NCI-H2227 (cell line): ENCODE measurements around the gene SEC23B.
"Not testable (repeated sequence)": the region's sequence is repeated elsewhere in the genome, so short reads cannot be mapped to it uniquely, and the experiment has no call there.

Experiments
- DNase-seq: peaks from one replicate; lab custom pipeline; 2025; ENCODE audit not compliant: unreplicated experiment; lab: John Stamatoyannopoulos, UW

Gene SEC23B

DNA sequence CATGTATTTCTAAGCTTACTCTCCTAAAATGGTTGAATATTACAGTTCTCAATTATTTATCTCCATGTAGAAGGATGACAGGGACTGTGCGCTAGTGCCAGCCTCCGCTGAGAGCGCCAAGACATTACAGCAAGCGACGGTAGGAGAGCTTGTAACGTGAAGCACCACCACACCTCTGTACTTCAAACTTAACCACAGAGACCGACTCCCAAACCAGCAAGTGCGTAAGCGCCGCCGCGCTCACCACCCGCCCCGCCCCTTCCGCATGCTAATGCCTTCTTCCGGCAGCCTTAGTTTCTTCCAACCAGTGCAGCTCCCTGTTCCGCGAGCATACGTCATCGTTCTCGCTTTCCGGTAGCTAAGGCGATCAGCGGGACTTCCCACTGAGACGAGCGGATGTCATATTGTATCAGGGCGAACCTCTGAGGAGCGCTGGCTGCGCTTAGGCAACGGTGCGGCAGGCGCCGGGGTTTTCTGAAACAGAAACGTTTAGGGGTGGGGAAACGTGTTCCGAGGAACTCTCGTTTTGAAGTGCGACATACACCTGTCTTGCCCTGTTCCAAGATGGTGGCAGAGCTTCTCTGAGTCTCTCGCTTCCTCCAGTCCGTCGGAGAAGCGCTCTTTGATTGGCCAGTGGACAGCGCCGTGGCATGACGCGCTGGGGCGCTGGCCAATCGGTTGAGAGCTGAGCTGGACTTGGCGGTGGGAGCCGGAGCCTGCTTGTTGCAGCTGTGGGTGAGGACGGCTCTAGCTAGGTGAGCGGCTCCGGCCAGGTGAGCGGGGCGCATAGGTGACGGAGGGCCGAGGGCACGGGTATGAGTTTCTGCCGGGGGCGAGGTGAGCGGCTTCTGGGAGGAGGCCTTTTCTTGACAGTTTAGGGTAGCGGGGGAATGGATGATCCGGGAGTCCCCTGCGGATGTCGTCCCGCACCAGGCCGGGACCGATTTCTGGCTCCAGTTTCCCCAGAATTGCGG lies at the start of gene SEC23B:
Gene SEC23B, plus strand, starts transcription at position 723 of the 974 bp plus-strand sequence. CDS start 2,896 bp downstream, outside the sequence.
- peak; percentile 98 for DNase-seq

DNA sequence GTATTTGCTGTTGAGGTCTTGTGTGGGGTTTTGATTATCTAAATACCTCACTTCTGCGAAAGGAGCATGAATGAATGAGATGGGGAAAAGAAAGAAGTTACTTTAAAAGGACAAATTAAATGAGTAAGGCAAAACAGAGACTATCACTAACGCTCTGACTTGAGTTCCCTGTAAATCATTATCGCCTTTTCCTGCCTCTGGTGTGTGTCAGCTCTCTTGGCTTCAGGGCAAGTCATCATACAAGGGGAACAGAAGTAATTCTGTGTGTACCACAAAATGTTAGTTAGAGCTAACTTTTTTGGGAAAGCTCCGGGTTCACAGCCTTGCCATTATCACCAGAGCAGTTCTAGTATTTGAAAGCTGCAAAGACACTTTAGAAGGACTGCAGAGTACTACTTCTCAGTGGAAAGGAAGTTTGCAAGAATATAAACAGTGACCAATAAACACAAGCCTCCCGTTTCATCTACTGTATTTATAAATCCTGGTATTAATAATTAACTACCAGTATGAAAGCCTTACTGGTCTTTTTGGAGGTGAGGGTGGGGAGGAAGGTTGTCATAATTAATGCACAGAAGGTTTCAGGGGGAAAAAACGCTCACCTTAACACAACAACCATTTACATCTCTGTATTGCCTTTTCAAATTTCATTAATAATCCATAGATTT lies 42.1 kb upstream of the SEC23B start:
- no peak for DNase-seq

DNA sequence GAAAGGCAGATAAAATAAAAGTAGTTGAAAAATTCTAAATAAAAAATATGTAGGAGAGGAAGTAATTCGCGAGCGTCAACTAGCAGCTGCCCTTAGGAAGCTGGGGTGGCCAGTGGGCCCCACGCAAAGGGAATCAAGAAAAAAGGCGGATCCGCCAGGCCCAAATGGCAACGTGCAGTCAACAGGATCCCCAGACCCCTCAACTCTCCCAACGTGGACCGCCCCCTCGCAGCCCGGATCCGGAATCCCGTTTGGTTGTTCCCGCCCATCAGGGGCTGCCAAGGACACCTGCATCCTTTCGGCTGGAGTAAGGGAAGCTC lies 41.2 kb upstream of the SEC23B start:
- no peak for DNase-seq

DNA sequence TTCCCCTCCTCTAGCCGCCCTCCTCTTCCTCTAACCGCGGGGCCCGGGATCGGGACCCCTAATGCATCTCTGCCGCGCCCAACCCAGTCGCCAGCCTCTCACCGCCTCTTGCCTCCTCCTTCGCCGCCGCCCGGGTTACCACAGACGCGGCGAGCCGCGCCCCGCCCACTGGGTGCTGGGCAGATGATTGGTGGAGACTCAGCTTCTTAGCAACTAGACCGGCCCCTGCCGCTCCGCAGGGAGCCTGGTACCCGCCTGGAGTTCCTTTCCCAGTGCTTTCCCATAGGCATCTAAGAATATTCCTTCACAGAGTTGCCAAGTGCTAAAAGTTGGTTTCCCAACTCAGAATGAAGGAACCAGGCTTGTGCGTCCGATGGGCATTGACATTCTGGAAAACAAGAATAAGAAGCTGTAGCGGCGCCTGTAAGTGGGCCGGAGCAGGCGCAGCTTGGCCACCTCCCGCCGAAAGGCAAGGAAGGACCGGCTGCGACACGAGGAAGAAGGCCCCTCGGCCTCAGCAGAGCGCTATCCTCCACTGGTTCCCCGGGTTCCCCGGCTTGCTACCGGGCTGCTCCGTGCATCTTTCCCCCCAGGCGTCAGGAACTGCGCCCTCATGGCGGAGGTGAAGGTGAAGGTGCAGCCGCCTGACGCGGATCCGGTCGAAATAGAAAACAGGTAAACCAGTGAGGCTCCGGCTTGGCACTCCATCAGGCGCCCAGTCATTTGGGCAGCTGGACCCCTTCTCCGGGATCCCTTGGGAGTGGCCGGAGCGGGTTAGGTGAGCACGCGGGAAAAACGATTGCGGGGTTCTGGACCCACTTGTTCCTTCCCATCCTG lies 40.6 kb upstream of the SEC23B start, which contains the start of the genes DZANK1 and POLR3F:
Gene DZANK1, minus strand, starts transcription at position 137 of the 837 bp plus-strand sequence. CDS start 1,672 bp downstream, outside the sequence.
Gene POLR3F, plus strand, starts transcription at position 497 of the 837 bp plus-strand sequence. Its CDS starts 117 bp downstream, at position 614.
- DNase-seq, result peak; percentile 98

DNA sequence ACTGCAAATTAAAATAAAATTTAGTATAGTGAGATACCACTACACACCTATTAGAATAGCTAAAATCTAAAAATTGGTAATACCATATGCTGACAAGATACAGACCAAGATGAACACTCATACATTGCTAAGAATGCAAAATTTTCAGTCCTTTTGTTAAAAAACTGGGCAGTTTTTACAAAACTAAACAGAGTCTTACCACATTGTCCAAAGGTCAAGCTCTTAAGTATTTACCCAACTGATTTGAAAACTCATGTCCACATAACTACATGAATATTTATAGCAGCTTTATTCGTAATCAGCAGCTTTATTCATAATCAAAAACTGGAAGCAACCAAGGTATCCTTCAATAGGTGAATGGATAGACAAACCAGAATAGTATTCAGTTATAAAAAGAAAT lies 30.5 kb upstream of the SEC23B start:
- no peak for DNase-seq

DNA sequence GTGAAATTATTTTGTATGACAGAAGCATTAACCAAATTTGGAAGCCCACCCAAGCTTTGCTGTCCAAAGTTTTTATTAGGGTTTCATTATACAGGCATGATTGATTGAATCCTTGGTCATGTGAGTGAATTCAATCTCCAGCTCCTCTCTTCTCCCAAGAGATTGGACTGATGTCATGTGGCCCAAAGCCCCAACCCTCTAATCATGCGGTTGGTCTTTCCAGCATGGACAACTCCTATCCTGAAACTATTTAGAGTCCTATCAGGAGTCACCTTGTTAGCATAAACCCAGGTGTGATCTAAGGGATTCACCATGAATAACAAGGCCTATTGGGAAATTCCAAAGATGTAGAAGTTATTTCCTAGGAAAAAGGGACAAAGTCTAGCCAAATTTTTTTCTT lies 29.9 kb upstream of the SEC23B start:
- DNase-seq, result no peak

DNA sequence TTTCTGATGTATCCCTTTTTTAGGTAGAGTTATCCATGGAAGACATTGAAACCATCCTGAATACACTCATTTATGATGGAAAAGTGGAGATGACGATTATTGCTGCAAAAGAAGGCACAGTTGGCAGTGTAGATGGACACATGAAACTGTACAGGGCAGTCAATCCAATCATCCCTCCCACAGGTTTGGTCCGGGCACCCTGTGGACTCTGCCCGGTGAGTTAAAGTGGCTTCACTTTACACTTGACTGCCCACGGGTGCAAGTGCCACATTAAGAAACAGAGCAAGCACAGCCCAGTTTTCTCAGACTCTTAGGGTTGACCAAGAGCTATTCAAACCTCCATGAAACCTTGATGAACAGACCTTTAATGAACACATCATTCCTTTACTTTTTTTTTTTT lies 26.1 kb upstream of the SEC23B start:
- DNase-seq, result no peak

DNA sequence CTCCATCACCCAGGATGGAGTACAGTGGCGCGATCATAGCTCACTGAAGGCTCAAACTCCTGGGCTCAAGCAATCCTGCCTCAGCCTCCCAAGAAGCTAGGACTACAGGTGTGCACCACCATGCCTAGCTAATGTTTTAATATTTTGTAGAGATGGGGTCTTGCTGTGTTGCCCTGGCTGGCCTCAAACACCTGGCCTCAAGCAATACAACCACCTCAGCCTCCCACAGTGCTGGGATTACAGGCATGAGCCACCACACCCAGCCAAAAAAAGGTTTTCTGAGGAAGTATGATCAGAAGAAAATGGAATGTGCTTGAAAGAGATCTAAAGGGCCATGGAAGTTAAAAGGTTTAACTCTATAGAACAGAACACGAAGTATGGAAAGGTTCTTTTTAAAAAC lies 19.4 kb upstream of the SEC23B start:
- DNase-seq, result no peak

DNA sequence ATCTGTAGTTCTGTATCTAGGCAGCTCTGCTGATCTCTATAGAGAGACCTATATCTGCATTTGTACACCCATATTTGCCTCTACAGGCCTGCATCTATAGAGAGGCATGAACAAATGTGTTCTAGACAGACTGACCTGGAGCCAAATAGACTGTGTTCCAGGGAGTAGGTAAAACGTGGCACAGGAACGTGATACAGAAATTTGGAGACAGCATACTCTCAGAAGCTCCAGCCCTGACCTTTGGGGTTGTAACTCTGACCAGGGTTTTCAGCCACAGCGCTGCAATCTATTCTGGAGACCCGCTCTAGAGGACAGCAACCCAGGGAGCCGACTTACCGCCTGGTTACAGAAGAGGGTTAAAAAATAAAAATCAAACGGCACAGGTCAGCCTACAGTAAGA lies 11.7 kb upstream of the SEC23B start:
- peak; percentile 28 for DNase-seq

DNA sequence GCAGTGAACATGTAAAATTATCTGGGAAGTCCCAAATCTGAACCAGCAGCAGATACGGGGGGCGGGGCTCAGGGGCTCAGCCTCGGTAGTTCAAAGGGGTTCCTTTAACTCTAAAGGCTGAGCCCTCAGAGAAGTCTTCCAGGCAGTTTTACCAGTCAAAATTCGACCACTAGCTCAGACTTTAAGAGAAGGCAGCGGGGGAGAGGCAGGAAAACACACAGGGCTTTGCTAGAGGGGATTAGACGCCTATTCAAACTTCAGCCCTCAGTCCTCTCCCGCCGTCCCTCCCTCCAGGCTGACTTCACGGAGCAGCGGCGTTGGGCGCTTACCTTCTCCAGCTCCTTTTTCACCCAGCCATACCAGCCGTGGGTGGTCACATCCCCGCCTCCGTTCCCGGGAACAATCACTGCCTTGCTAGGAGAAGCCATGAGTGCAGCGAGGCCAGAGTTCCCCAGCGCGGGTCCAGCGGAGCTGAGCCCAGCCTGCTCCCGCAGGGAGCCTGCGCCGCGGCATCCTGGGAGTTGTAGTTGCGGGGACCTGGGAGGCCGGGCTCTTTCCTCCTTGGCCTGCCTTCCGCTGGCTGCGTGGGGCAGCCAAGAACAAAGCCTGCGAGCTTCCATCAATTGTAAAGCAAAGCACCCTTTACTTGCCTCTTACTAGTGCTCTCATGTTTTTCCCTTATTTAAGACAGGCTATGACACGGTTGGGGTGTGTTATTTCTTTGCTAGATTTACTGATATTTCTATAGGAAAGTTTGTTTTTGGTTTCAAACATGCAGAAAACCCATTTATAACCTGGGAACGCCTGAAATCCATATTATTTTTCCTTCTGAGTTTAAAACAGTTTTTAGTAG lies 10.8 kb upstream of the SEC23B start, which contains the start of gene RBBP9:
Gene RBBP9, minus strand, starts transcription at position 486 of the 853 bp plus-strand sequence. Its CDS starts 58 bp downstream, at position 428.
- peak; percentile 94 for DNase-seq

DNA sequence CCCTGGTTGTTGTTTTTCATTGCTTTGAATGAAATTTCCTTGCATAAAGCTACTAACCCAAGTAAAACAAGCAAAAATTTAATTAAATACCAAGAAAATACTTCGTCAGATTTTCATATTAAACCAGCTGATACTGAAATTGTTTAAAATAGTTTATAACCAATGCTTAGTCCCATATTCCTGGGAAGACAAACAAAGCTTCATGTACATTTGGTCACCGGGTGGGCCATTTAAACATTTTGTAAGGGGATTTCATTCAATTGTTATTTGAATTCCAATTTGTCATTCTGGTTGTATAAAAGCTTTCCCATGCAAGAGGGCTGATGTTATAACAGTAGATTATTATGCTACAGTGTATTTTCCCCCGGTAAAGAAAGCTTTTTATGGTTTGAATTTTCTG lies 10.1 kb upstream of the SEC23B start:
- no peak for DNase-seq

DNA sequence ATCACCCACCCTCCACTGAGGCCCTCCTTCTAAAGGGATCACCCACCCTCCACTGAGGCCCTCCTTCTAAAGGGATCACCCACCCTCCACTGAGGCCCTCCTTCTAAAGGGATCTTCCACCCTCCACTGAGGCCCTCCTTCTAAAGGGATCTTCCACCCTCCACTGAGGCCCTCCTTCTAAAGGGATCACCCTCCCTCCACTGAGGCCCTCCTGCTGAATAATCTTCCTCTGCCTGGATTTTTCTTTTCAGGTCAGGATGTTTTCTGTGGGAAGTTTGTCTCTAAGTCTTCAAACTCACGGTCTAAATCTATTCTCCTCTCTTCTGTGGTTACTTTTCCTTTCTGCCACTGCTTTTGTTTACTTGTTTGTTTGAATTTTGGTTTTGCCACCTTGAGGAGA lies 6.1 kb upstream of the SEC23B start:
- DNase-seq, result not testable (repeated sequence)

DNA sequence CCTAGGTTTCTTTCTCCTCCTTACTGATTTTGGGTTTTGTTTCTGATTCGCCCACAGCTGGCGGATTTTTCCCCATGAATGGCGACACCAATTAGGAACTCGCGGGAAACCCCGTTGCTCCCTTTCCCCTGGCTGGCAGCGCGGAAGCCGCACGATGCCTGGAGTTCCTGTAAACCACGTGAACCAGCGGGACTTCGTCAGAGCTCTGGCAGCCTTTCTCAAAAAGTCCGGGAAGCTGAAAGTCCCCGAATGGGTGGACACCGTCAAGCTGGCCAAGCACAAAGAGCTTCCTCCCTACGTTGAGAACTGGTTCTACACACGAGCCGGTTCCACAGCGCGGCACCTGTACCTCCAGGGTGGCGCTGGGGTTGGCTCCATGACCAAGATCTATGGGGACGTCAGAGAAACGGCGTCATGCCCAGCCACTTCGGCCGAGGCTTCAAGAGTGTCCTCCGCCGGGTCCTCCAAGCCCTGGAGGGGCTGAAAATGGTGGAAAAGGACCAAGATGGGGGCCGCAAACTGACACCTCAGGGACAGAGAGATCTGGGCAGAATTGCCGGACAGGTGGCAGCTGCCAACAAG lies 3.2 kb upstream of the SEC23B start:
- DNase-seq, result no peak

DNA sequence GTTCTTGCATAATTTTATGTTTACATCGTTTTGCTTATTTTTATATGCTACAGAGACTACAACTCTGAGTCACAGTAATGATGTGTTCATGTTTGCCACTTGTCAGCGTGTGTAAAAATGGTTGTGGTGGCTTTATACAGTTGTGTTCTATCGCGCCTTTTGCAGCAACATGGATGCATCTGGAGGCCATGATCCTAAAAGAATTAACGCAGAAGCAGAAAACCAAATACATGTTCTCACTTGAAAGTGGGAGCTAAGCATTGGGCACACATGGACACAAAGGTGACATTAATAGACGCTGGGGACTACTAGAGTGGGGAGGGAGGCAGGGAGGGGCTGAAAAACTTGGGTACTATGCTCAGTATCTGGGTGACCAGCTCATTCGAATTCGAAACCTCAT lies 996 bp upstream of the SEC23B start:
- peak; percentile 45 for DNase-seq

DNA sequence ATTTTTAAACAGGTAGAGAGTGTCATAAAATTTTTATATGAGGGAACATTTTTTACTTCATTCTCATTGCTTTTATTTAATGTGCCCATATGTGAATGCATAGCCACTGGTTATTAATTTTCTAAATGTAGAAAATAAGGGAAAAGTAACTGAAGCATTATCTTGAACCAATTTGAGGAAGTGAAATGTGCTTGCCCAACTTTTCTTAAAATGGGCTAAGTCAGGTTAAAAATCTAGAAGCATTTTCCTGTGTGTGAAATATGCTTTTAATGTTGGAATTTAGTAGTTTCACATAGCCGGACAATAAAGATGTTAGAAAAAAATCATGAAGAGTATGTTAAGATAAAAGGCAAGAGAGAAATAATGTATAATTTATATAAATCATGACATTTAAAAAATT lies 3.8 kb downstream of the SEC23B start:
- DNase-seq, result no peak

DNA sequence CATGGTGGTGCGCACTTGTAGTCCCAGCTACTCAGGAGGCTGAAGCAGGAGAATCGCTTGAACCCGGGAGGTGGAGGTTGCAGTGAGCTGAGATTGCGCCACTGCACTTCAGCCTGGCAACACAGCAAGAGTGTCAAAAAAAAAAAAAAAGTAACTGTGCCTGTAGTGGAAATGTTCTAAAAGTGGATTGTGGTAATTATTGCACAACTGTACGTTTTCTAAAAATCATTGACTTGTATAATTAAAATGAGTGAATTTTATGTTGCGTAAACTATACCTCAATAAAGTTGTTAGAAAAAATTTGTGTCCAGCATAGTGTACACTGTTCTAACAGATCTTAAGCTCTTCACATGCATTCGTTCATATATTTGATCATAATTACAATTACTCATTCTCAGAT lies 5.5 kb downstream of the SEC23B start:
- DNase-seq, result no peak

DNA sequence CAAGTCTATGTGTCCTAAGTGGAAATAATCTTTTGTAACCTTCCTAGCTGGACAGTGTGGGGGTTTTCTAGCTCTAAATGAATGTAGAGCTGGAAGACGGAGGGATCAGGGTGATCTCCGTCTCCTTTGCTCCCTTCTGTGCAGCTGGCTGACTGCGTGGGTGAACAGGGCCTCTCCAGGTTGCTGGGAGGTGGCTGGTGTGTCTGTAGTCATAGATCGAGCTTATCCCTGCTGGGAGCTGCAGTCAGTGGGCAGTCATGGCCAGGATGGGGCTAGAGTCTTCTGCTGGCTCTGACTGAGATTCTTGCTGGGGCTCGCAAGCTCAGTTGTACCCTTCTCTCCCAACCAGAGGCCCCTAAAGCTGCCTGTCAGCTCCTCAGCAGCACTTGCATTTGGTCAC lies 6.4 kb downstream of the SEC23B start:
- DNase-seq, result no peak

DNA sequence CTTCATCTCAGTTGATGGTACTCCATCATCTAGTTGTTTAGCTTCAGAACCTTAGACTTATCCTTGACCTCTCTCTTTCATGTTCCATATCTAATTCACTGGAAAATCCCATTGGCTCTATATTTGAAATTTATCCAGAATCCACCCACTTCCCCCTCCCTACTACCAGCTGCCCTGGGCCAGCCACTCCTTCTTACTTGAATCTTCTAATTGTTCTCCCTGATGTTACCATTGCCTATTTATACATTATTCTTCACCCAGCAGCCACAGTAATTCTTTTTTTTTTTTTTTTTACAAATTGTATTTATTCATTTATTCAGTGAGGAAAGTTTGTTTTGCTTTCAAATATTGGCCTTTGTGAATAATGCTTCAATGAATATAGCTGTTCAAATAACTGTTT lies 8.2 kb downstream of the SEC23B start:
- DNase-seq, result no peak

DNA sequence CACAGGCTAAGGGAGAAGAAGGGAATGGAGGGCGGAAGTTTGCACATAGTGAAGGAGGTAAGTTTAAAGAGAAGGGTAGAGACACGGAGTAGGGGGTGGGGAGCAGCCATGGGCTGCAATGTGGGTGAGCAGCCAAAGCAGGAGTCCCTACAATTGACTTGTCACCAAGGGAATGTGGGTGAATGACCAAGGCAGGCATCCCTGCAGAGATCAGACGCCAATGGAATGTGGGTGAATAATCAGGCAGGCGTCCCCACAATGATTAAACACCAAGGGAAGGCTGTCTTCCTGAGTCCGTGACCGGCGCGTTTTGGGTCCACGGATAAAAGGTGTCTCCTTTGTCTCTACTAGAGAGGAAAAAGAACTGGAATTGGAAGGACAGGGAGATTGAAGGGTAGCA lies 14.3 kb downstream of the SEC23B start:
- not testable (repeated sequence) for DNase-seq

DNA sequence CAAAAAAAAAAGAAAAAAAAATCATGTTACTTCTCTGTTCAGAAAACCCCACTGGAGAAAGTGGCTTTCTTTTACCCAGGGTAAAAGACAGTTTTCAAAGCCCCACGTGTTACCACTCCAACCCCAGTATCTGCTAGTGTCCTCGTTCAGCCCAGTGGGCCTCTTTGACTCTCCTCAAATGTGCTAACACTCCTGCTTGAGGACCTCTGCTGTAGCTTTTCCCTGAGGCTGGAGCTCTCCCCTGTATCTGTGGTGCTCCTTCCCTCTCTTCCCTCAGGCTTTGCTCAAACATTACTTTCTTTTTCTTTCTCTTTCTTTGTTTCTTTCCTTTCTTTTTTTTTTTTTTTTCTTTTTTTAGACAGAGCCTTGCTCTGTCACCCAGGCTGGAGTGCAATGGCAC lies 15.3 kb downstream of the SEC23B start:
- DNase-seq, result no peak
